Stimulated activated CD8-positive, alpha-beta memory T cell treated with anti-CD3 and anti-CD28 coated beads, Interleukin-15, amount 100 ng/mL, for 4 hours (primary cell): ENCODE results near the gene KIAA1210.

Experiments
- DNase-seq, 2 donors: peaks; one replicate each; pipeline ENCODE4 v3.0.0-alpha.2; 2020; ENCODE audit warnings: low read depth in 2 of 2

KIAA1210 gene

GRCh38 chrX:119127650-119128049 is at the start of gene KIAA1210:
Gene KIAA1210, minus strand, starts transcription at chrX:119127812. Its CDS starts 4,170 bp downstream, at chrX:119123642.
- DNase-seq, result no peak

GRCh38 chrX:119177278-119177677 is 49.7 kb upstream of the KIAA1210 start:
- DNase-seq, result no peak

- DNase-seq, result no peak
These were observed 47.3 kb upstream of the KIAA1210 start for GRCh38 chrX:119174900-119175299.

- no peak for DNase-seq
These were observed 40.5 kb upstream of the KIAA1210 start for GRCh38 chrX:119168104-119168503.

- DNase-seq, result no peak
These were observed 30.6 kb upstream of the KIAA1210 start for GRCh38 chrX:119158226-119158625.

GRCh38 chrX:119156241-119156640 is 28.6 kb upstream of the KIAA1210 start:
- DNase-seq, result no peak

- DNase-seq, result no peak
These were observed 27.9 kb upstream of the KIAA1210 start for GRCh38 chrX:119155416-119156035.

GRCh38 chrX:119151051-119151380 is 23.4 kb upstream of the KIAA1210 start:
- DNase-seq, result no peak

GRCh38 chrX:119150163-119151050 is 22.8 kb upstream of the KIAA1210 start:
- no peak for DNase-seq

GRCh38 chrX:119147486-119147885 is 19.9 kb upstream of the KIAA1210 start:
- no peak for DNase-seq

- no peak for DNase-seq
These were observed 17.6 kb upstream of the KIAA1210 start for GRCh38 chrX:119145241-119145653.

GRCh38 chrX:119134466-119134865 is 6.9 kb upstream of the KIAA1210 start:
- DNase-seq, result no peak

GRCh38 chrX:119132961-119133360 is 5.3 kb upstream of the KIAA1210 start:
- no peak for DNase-seq

GRCh38 chrX:119132316-119132715 is 4.7 kb upstream of the KIAA1210 start:
- no peak for DNase-seq

- no peak for DNase-seq
These were observed 3.3 kb upstream of the KIAA1210 start for GRCh38 chrX:119130911-119131310.

GRCh38 chrX:119121341-119121740 is 6.3 kb downstream of the KIAA1210 start:
- DNase-seq, result no peak

GRCh38 chrX:119118780-119119395 is 8.7 kb downstream of the KIAA1210 start:
- DNase-seq, result peak; percentile 3 to 4

GRCh38 chrX:119107206-119107605 is 20.4 kb downstream of the KIAA1210 start:
- no peak for DNase-seq

GRCh38 chrX:119105826-119106225 is 21.8 kb downstream of the KIAA1210 start:
- DNase-seq, result no peak

GRCh38 chrX:119101168-119101567 is 26.4 kb downstream of the KIAA1210 start:
- DNase-seq, result no peak

- no peak for DNase-seq
These were observed 31.7 kb downstream of the KIAA1210 start for GRCh38 chrX:119095936-119096335.

GRCh38 chrX:119094819-119095218 is 32.8 kb downstream of the KIAA1210 start:
- no peak for DNase-seq
